Brain microvascular endothelial cell (primary cell): ENCODE results near the gene RBM12.

Experiments used
- DNase-seq: peaks from one replicate; pipeline ENCODE4 v3.0.0-alpha.2; 2020
- H3K27ac ChIP-seq: fragments of 250-450 bp; sonication (Bioruptor Pico); 2 replicates; pipeline ENCODE4 v1.5.1; 2020; ENCODE audit warnings: mild to moderate bottlenecking, moderate library complexity
- H3K27me3 ChIP-seq: fragments of 250-450 bp; sonication (Bioruptor Pico); replicated peaks from 2 replicates; pipeline ENCODE4 v1.5.1; 2020; ENCODE audit warnings: mild to moderate bottlenecking
- H3K36me3 ChIP-seq: fragments of 250-450 bp; sonication (Bioruptor Pico); replicated peaks from 2 replicates; pipeline ENCODE4 v1.5.1; 2020; ENCODE audit warnings: mild to moderate bottlenecking
- H3K4me3 ChIP-seq: 2 replicates; pipeline ENCODE4 v1.5.1; 2011; ENCODE audit warnings: low read depth, mild to moderate bottlenecking, control low read depth, low read length, moderate library complexity
- CTCF ChIP-seq: IDR thresholded peaks from 2 replicates; pipeline ENCODE4 v1.5.1; 2011; ENCODE audit warnings: low read depth, mild to moderate bottlenecking, moderate library complexity, low read length, control low read depth, inconsistent platforms; ENCODE audit errors: missing control alignments
- in situ Hi-C: cut with HindIII; loops from 2 replicates; pipeline ENCODE4 v1.10.0; 2017; ENCODE audit warnings: low sequenced_read_pairs, low pct_ligation_motif_present

The RBM12 gene

GRCh38 chr20:35635652-35636051, 29.0 kb downstream of the RBM12 start:
- DNase-seq: no peak
- Histone ChIP-seq H3K4me3 (no peak overlapping the region), H3K36me3 (peaks cover 20% of the 10 kb centered on the region), H3K27me3 (no peaks in the 10 kb centered on the region), H3K27ac (no peak overlapping the region)
- no peak for TF ChIP-seq CTCF
- in situ Hi-C loops: no loop called here

- no peak for TF ChIP-seq CTCF
- Histone ChIP-seq H3K36me3 (peaks cover 42% of the 10 kb centered on the region), H3K27ac (no peak overlapping the region), H3K27me3 (no peaks in the 10 kb centered on the region), H3K4me3 (no peak overlapping the region)
- in situ Hi-C loops: no loop called here
- DNase-seq: no peak
These were observed 32.1 kb downstream of the RBM12 start for GRCh38 chr20:35632539-35633115.

- no peak overlapping the region for H3K27ac ChIP-seq
- no peak for TF ChIP-seq CTCF
- in situ Hi-C loops: no loop called here
- peaks cover 54% of the 10 kb centered on the region for H3K36me3 ChIP-seq
- DNase-seq: no peak
- H3K4me3 ChIP-seq: no peak overlapping the region
- no peaks in the 10 kb centered on the region for H3K27me3 ChIP-seq
These were observed 34.1 kb downstream of the RBM12 start for GRCh38 chr20:35630636-35631035.

GRCh38 chr20:35629427-35630145, 35.1 kb downstream of the RBM12 start:
- Histone ChIP-seq H3K4me3 (no peak overlapping the region), H3K27ac (no peak overlapping the region), H3K27me3 (no peaks in the 10 kb centered on the region), H3K36me3 (peaks cover 64% of the 10 kb centered on the region)
- no peak for TF ChIP-seq CTCF
- in situ Hi-C loops: no loop called here
- DNase-seq: no peak

GRCh38 chr20:35627121-35627520, 37.6 kb downstream of the RBM12 start:
- no peaks in the 10 kb centered on the region for H3K27me3 ChIP-seq
- peaks cover 58% of the 10 kb centered on the region for H3K36me3 ChIP-seq
- no peak for TF ChIP-seq CTCF
- no peak overlapping the region for H3K27ac ChIP-seq
- no peak overlapping the region for H3K4me3 ChIP-seq
- in situ Hi-C loops: no loop called here
- DNase-seq: no peak
